C4-2B (cell line): ENCODE measurements around the gene FAU.

Source experiments
- H3K27ac ChIP-seq: fragments of 450-650 bp; 2 replicates; pipeline ENCODE4 v1.5.1; 2017
- CTCF ChIP-seq: fragments of 450-650 bp; conservative IDR thresholded peaks from 2 replicates; pipeline ENCODE4 v1.5.1; 2017; ENCODE audit warnings: mild to moderate bottlenecking
- ZFX ChIP-seq: fragments of 450-650 bp; IDR thresholded peaks from 2 replicates; pipeline ENCODE4 v1.6.1; 2017

Gene FAU

GRCh38 chr11:65131417-65131776 lies 9.5 kb upstream of the FAU start:
- H3K27ac ChIP-seq, result no peak overlapping the region
- TF ChIP-seq ZFX (no peak), CTCF (no peak)

GRCh38 chr11:65130631-65131416 lies 8.9 kb upstream of the FAU start:
- TF ChIP-seq CTCF (no peak), ZFX (no peak)
- no peak overlapping the region for H3K27ac ChIP-seq

DNA sequence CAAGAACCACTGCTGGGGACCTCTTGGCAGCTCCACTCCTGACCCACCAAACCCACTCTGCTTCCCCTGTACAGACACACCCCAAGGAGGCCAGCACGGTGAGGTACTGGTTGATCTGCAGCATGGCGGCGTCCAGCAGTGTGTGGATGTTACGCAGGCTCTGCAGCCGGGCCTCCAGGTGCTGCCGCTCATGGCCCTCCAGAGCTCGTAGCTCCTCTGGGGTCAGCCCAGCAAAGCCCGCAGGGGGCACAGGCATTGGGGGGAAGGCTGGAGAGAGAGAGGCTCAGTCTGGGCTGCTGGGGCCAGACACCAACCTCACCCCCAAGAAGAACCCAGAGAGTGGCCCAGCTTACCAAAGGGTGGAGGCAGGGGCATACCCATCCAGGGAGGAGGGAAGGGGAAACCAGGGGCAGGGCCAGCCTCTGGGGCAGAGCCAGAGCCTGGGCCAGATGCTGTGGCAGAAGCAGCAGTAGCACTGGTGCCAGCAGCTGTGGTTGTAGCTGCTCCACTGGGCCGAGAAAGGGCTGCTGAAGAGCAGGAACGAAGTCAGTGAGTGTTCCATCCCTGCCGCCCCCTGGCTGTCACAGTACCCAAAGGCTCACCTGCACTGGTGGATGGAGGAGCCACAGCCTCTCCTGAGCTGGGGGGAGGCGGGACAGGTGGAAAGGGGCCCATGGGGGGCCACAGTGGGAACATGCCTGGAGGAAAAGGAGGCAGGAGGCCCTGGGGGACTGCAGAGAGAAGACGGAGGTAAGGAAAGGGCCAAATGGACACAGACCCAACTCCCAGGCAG lies 7.9 kb upstream of the FAU start:
- TF ChIP-seq ZFX (no peak), CTCF (no peak)
- H3K27ac ChIP-seq, result no peak overlapping the region

GRCh38 chr11:65128182-65129145 lies 6.5 kb upstream of the FAU start:
- no peak overlapping the region for H3K27ac ChIP-seq
- TF ChIP-seq ZFX, result no peak
- no peak for TF ChIP-seq CTCF

DNA sequence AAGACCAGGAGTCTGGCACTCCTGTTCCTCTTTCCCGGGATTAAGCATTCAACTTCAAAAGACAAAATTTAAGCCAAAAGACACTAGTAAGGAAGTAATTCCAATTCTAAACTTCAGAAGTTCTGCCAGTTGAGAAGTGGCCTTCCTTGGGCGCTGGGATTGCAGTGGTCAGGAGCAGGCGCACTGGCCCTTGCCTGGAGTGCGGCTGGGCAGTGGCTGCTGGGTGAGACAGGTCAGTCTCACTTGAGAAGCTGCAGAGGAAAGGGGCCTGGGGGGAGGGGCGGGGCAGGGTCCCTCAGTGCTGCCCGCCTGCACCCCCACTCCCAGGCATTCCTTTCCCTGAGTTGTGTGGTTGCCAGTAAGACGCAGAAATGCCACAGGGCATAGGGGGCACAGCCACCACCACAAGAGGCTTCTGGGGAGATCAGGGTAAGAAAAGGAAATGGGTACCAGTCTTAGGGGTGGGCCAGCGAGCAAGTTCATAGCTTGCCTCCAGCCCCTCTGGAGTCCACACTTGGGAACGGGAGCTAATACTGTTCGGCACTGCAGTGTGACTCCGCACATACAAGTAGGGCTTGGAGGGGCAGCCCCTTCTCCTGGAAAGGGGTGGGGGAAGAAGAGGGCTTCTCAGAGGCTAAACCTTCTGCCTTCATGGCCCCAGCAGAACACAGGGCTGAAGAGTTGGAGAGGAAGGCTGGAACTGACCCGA lies 5.7 kb upstream of the FAU start:
- no peak overlapping the region for H3K27ac ChIP-seq
- no peak for TF ChIP-seq ZFX
- no peak for TF ChIP-seq CTCF

- no peak overlapping the region for H3K27ac ChIP-seq
Measured at GRCh38 chr11:65126624-65127274, 4.8 kb upstream of the FAU start.

More at GRCh38 chr11:65126624-65127274, 4.8 kb upstream of the FAU start:
- TF ChIP-seq ZFX (no peak), CTCF (no peak)
